ENCODE data around the gene HES1. TPM values are rescaled to one million over a fixed set of nuclear protein-coding genes. Genes with fewer than 3 reads are reported as not detected.

HES1 gene
- total RNA-seq, 1 experiment from 2014 or later: 595 TPM

Small RNA genes lying within 50 kb of the gene (small RNA-seq; reads per million reads assigned to genes)
- gene RN7SL215P: not detected

Other genes with a start within 250 kb of the HES1 start
- not detected in 2 replicates for gene CPN2, start 215.2 kb downstream of the HES1 start, total RNA-seq (2014; rRNA removed; shearing (Covaris generic))
- gene LRRC15, start 233.6 kb downstream of the HES1 start, total RNA-seq (2014; rRNA removed; shearing (Covaris generic)): not detected in 2 replicates